K562 (cell line): ENCODE data around the gene CST4. TPM values are rescaled to one million over a fixed set of nuclear protein-coding genes. Genes with fewer than 3 reads are reported as not detected.

Experiments
- ATAC-seq: fragments of 200-7000 bp; cut with Tn5 transposase; 3 replicates; pipeline ENCODE4 v1.9.1; 2020; ENCODE audit warnings: moderate library complexity
- BruUV-seq: library from RNA; stranded (reverse); fragments of 400-500 nt; replicated peaks from 2 replicates; lab custom pipeline; 2021; lab: Mats Ljungman, UMichigan
- CTCF ChIA-PET: fragments of 300-600 bp; formaldehyde crosslinking; extraction: SDS; loops from one replicate; lab custom pipeline; 2021; ENCODE audit warnings: low intra/inter-chr PET ratio; lab: Yijun Ruan, JAX
- POLR2A ChIA-PET: fragments of 300-600, 350-650 bp; sonication (Branson Sonifier 250); formaldehyde crosslinking; extraction: SDS; loops from one replicate; lab custom pipeline; 2021; ENCODE audit warnings: antibody characterized with exemption, inconsistent platforms; lab: Yijun Ruan, JAX
- DNase-seq, 4 experiments: peaks; one replicate each; pipeline versions ENCODE4 v3.0.0 to v3.0.0-alpha.2; 2011 to 2018; ENCODE audit warnings: low spot score in 3 of 4, mixed read lengths in 3 of 4; ENCODE audit errors: extremely low read depth in 1 of 4
- FAIRE-seq: peaks from 2 replicates; lab custom pipeline; 2011; peaks lifted over from hg19 to GRCh38; lab: Jason Lieb, UNC
- H2AFZ ChIP-seq: 2 replicates; pipeline ENCODE4 v1.6.0; 2011; ENCODE audit warnings: low read depth, low read length, control low read depth, inconsistent platforms
- H3K27ac ChIP-seq: fragments of 200-600 bp; 3 replicates; pipeline ENCODE4 v1.8.0; 2011; ENCODE audit warnings: low read depth, mild to moderate bottlenecking, control low read depth, inconsistent platforms, low read length, moderate library complexity, mixed read lengths; ENCODE audit errors: extremely low read depth
- H3K27me3 ChIP-seq, 2 experiments: fragments of 300-600 bp in 1 of 2; 2 replicates in 1 of 2; 3 replicates in 1 of 2; pipeline versions ENCODE4 v1.6.0 to v1.8.0; 2011; ENCODE audit warnings: inconsistent platforms in 2 of 2, low read length in 2 of 2, mild to moderate bottlenecking in 1 of 2, mixed read lengths in 1 of 2, moderate library complexity in 1 of 2; ENCODE audit not compliant: control insufficient read depth in 2 of 2, insufficient read depth in 2 of 2
- H3K36me3 ChIP-seq: fragments of 300-600 bp; 3 replicates; pipeline ENCODE4 v1.8.0; 2011; ENCODE audit warnings: mild to moderate bottlenecking, low read length, inconsistent platforms; ENCODE audit not compliant: control insufficient read depth, insufficient read depth
- H3K4me1 ChIP-seq, 2 experiments: fragments of 200-600 bp in 1 of 2; replicated peaks in 1 of 2; 2 replicates in 1 of 2; 3 replicates in 1 of 2; pipeline versions ENCODE4 v1.5.1 to v1.8.0; 2011; ENCODE audit warnings: inconsistent platforms in 2 of 2, low read length in 2 of 2, mild to moderate bottlenecking in 1 of 2, mixed read lengths in 1 of 2, moderate library complexity in 1 of 2; ENCODE audit not compliant: control insufficient read depth in 2 of 2, insufficient read depth in 2 of 2
- H3K4me2 ChIP-seq: 2 replicates; pipeline ENCODE4 v1.6.1; 2011; ENCODE audit warnings: low read length, control low read depth, inconsistent platforms, mixed read lengths; ENCODE audit not compliant: insufficient read depth
- H3K4me3 ChIP-seq: fragments of 200-600 bp; sonication (generic), shearing (Covaris generic); 2 replicates; pipeline ENCODE4 v1.5.1; 2016; ENCODE audit warnings: control low read depth, inconsistent platforms
- H3K79me2 ChIP-seq: fragments of 200-600 bp; 3 replicates; pipeline ENCODE4 v1.8.0; 2011; ENCODE audit warnings: low read length, inconsistent platforms; ENCODE audit not compliant: control insufficient read depth, insufficient read depth
- H3K9ac ChIP-seq, 2 experiments: 2 replicates each; pipeline versions ENCODE4 v1.6.0 to v1.6.1; 2011; ENCODE audit warnings: low read depth in 2 of 2, low read length in 2 of 2, control low read depth in 1 of 2, inconsistent platforms in 1 of 2, mild to moderate bottlenecking in 1 of 2, mixed read lengths in 1 of 2; ENCODE audit not compliant: insufficient read depth in 1 of 2
- H3K9me1 ChIP-seq: one replicate; pipeline ENCODE4 v1.6.0; 2011; ENCODE audit warnings: inconsistent platforms, mild to moderate bottlenecking, low read length, moderate library complexity; ENCODE audit not compliant: control insufficient read depth, insufficient read depth
- H3K9me3 ChIP-seq: replicated peaks from 2 replicates; pipeline ENCODE4 v1.5.1; 2011; ENCODE audit warnings: low read depth, low read length, inconsistent platforms; ENCODE audit not compliant: control insufficient read depth, insufficient read depth
- H4K20me1 ChIP-seq: replicated peaks from 2 replicates; pipeline ENCODE4 v1.6.1; 2011; ENCODE audit warnings: low read length, inconsistent platforms, mixed read lengths; ENCODE audit not compliant: control insufficient read depth, insufficient read depth
- CTBP1 ChIP-seq: fragments of 450-650 bp; IDR thresholded peaks from 2 replicates; pipeline ENCODE4 v1.6.1; 2016; ENCODE audit warnings: borderline replicate concordance
- RCOR1 ChIP-seq, 2 experiments: IDR thresholded peaks; 2 replicates each; pipeline ENCODE4 v1.6.1; 2012; ENCODE audit warnings: low read depth in 2 of 2, low read length in 2 of 2, borderline replicate concordance in 1 of 2, improper control_type of control experiment in 1 of 2
- SPI1 ChIP-seq: IDR thresholded peaks from 2 replicates; pipeline ENCODE4 v1.6.1; 2011; ENCODE audit warnings: low read depth, low read length, control low read depth, borderline replicate concordance
- ZC3H11A ChIP-seq: IDR thresholded peaks from 2 replicates; pipeline ENCODE4 v1.6.1; 2012; ENCODE audit warnings: low read depth, low read length, improper control_type of control experiment
- ZNF184 ChIP-seq: sonication (generic); formaldehyde crosslinking; IDR thresholded peaks from 2 replicates; pipeline ENCODE4 v1.5.0; 2020; ENCODE audit warnings: missing genetic modification reagents
- WGBS: fragments of 100-300 bp; shearing (Covaris generic); methylation state at CpG from one replicate; pipeline ENCODE4 v1.1.6; 2016; ENCODE audit warnings: low coverage, mixed read lengths; ENCODE audit not compliant: insufficient coverage; ENCODE audit errors: missing lambda C conversion rate; 5-methylcytosine and 5-hydroxymethylcytosine counted together
- in situ Hi-C: fragments of 300-500 bp; cut with MboI; formaldehyde crosslinking; loops from 4 replicates; pipeline ENCODE4 v1.15.0; 2018; ENCODE audit warnings: inconsistent platforms, mixed read lengths
- intact Hi-C: fragments of 100-400 bp; cut with micrococcal nuclease; formaldehyde crosslinking; loops from 2 replicates; pipeline ENCODE4 v1.14.2; 2022
- polyA plus RNA-seq, 8 experiments: library from polyadenylated mRNA; depleted of rRNA in 4 of 8; stranded (reverse) in 5 of 8; unstranded in 3 of 8; fragments of >200 nt; fragmentation: Nextera tagmentation in 2 of 8; fragmentation: Illumina TruSeq in 1 of 8; extraction: Ambion mirVana in 2 of 8; extraction: Trizol in 1 of 8; gene quantifications; 2 replicates each; pipeline versions ENCODE4 v1.2.1 to v1.2.3, GENCODE V29; 2011 to 2014; ENCODE audit warnings: inconsistent platforms in 1 of 8, missing spikeins in 1 of 8
- total RNA-seq, 7 experiments: library from RNA; depleted of rRNA in 6 of 7; stranded (reverse); fragments of >200 nt in 6 of 7; fragmentation: Illumina TruSeq in 2 of 7; extraction: Trizol in 2 of 7; gene quantifications; 2 replicates each; pipeline versions ENCODE4 v1.2.1 to v1.2.3, GENCODE V29; 2011 to 2021; ENCODE audit warnings: low replicate concordance in 1 of 7

Gene CST4
- total and polyA plus RNA-seq, 9 of the 15 experiments (the other 6 are each of a cell fraction or from before 2014, with no cell fraction given): not detected

- H2AFZ ChIP-seq: no peak overlapping the region
- H3K4me1 ChIP-seq: peaks cover 0 to 4% of the 10 kb centered on the region in 2 experiments; a peak in 1 of 5 replicates
- in situ Hi-C loops (no loop called here), intact Hi-C loops (no loop called here)
- 17% methylated on average over 6 of the region's 6 CpGs for WGBS
- BruUV-seq: no TSS peak
- H3K9ac ChIP-seq: no peak overlapping the region
- DNase-seq: no peak
- H3K4me3 ChIP-seq: no peak overlapping the region
- H3K9me3 ChIP-seq: no peaks in the 10 kb centered on the region
- no peaks in the 10 kb centered on the region for H3K36me3 ChIP-seq
- peak; percentile 61; the same call in 2 of the 3 replicates for ATAC-seq
- H4K20me1 ChIP-seq: no peaks in the 10 kb centered on the region
- no peaks in the 10 kb centered on the region for H3K9me1 ChIP-seq
- H3K79me2 ChIP-seq: no peaks in the 10 kb centered on the region
- H3K27me3 ChIP-seq: no peaks in the 10 kb centered on the region
- no peak for TF ChIP-seq ZC3H11A
- 0 out of 2 replicates have a peak, but pooled peaks have one; percentile 38 for TF ChIP-seq ZNF184 (CRISPR knock-in tag)
- TF ChIP-seq SPI1: peak; percentile 60
- peak; percentile 35; the same call in 1 of the 2 replicates for TF ChIP-seq CTBP1
- 0 out of 4 replicates have a peak, but pooled peaks of 1 of the 2 experiments have one; percentile 21 for TF ChIP-seq RCOR1 (IDR thresholded peaks at IDR 0.05; ENCODE audit: borderline replicate concordance in 1 of 2, low read depth in 2 of 2, low read length in 2 of 2)
- no peak overlapping the region for H3K4me2 ChIP-seq
- FAIRE-seq: no peak
- POLR2A ChIA-PET: no interaction called here
- CTCF ChIA-PET: no interaction called here
- no peak overlapping the region for H3K27ac ChIP-seq
These were observed 45.2 kb downstream of the CST4 start for GRCh38 chr20:23643659-23644058.
